SK-N-SH treated with all-trans-retinoic acid at 6 μM for 48 hours (cell line): Measurements from ENCODE around the gene MINDY4.

ENCODE experiments used
- ATAC-seq: fragments of 200-7000 bp; cut with Tn5 transposase; 3 replicates; pipeline ENCODE4 v1.9.1; 2020; ENCODE audit warnings: mild to moderate bottlenecking, moderate library complexity
- ARNTL ChIP-seq: fragments of 450-650 bp; formaldehyde crosslinking; IDR thresholded peaks from 2 replicates; pipeline ENCODE4 v1.5.0; 2020; ENCODE audit warnings: low read depth, mild to moderate bottlenecking, moderate library complexity, borderline replicate concordance
- BACH2 ChIP-seq: fragments of 250-450 bp; sonication (Bioruptor Pico); IDR thresholded peaks from 2 replicates; pipeline ENCODE4 v1.9.0; 2021; ENCODE audit warnings: mild to moderate bottlenecking, borderline replicate concordance
- CSDC2 ChIP-seq: fragments of 250-450 bp; sonication (Bioruptor Pico); IDR thresholded peaks from 2 replicates; pipeline ENCODE4 v1.5.0; 2020; ENCODE audit warnings: mild to moderate bottlenecking, moderate library complexity
- CSRNP3 ChIP-seq: fragments of 250-450 bp; sonication (Bioruptor Pico); IDR thresholded peaks from 2 replicates; pipeline ENCODE4 v1.5.1; 2021; ENCODE audit warnings: mild to moderate bottlenecking, moderate library complexity
- ESRRG ChIP-seq: fragments of 250-450 bp; sonication (Bioruptor Pico); IDR thresholded peaks from 2 replicates; pipeline ENCODE4 v1.6.1; 2021; ENCODE audit warnings: mild to moderate bottlenecking
- GLIS3 ChIP-seq: fragments of 250-450 bp; sonication (Bioruptor Pico); IDR thresholded peaks from 2 replicates; pipeline ENCODE4 v1.5.0; 2020; ENCODE audit warnings: mild to moderate bottlenecking, moderate library complexity
- ISL1 ChIP-seq: fragments of 250-450 bp; sonication (Bioruptor Pico); IDR thresholded peaks from 2 replicates; pipeline ENCODE4 v2.1.2; 2022; ENCODE audit warnings: mild to moderate bottlenecking, moderate library complexity
- OSR1 ChIP-seq: fragments of 250-450 bp; sonication (Bioruptor Pico); IDR thresholded peaks from 2 replicates; pipeline ENCODE4 v1.8.0; 2022; ENCODE audit warnings: moderate library complexity, mild to moderate bottlenecking, inconsistent platforms
- PATZ1 ChIP-seq: fragments of 250-450 bp; sonication (Bioruptor Pico); IDR thresholded peaks from 2 replicates; pipeline ENCODE4 v1.8.0; 2020; ENCODE audit warnings: mild to moderate bottlenecking, moderate library complexity, borderline replicate concordance
- POU6F1 ChIP-seq: fragments of 250-450 bp; sonication (Bioruptor Pico); IDR thresholded peaks from 2 replicates; pipeline ENCODE4 v1.8.0; 2021; ENCODE audit warnings: low read depth, mild to moderate bottlenecking, moderate library complexity, borderline replicate concordance
- RARB ChIP-seq: fragments of 250-450 bp; sonication (Bioruptor Pico); IDR thresholded peaks from 2 replicates; pipeline ENCODE4 v1.8.0; 2021; ENCODE audit warnings: mild to moderate bottlenecking, moderate library complexity
- TCF4 ChIP-seq: fragments of 250-450 bp; sonication (Bioruptor Pico); IDR thresholded peaks from 2 replicates; pipeline ENCODE4 v1.8.0; 2021; ENCODE audit warnings: mild to moderate bottlenecking, moderate library complexity, borderline replicate concordance
- TSHZ2 ChIP-seq: fragments of 250-450 bp; sonication (Bioruptor Pico); IDR thresholded peaks from 2 replicates; pipeline ENCODE4 v1.5.0; 2020; ENCODE audit warnings: mild to moderate bottlenecking, moderate library complexity
- ZC3H10 ChIP-seq: fragments of 250-450 bp; sonication (Bioruptor Pico); IDR thresholded peaks from 2 replicates; pipeline ENCODE4 v1.5.1; 2021; ENCODE audit warnings: mild to moderate bottlenecking, moderate library complexity
- ZFP3 ChIP-seq: fragments of 250-450 bp; sonication (Bioruptor Pico); IDR thresholded peaks from 2 replicates; pipeline ENCODE4 v1.5.0; 2020; ENCODE audit warnings: mild to moderate bottlenecking, moderate library complexity
- ZFP30 ChIP-seq: fragments of 450-650 bp; formaldehyde crosslinking; IDR thresholded peaks from 2 replicates; pipeline ENCODE4 v1.5.0; 2022; ENCODE audit warnings: mild to moderate bottlenecking, moderate library complexity
- ZNF565 ChIP-seq: fragments of 450-650 bp; formaldehyde crosslinking; conservative IDR thresholded peaks from 2 replicates; pipeline ENCODE4 v1.5.0; 2020; ENCODE audit warnings: low read depth, mild to moderate bottlenecking, moderate library complexity
- ZNF70 ChIP-seq: fragments of 450-650 bp; formaldehyde crosslinking; IDR thresholded peaks from 2 replicates; pipeline ENCODE4 v1.5.0; 2020; ENCODE audit warnings: mild to moderate bottlenecking, moderate library complexity
- ZNF8 ChIP-seq: fragments of 450-650 bp; formaldehyde crosslinking; IDR thresholded peaks from 2 replicates; pipeline ENCODE4 v1.5.0; 2020; ENCODE audit warnings: mild to moderate bottlenecking, moderate library complexity

MINDY4 gene

GRCh38 chr7:30812676-30813075, 41.5 kb downstream of the MINDY4 start:
- TF ChIP-seq ZNF70 (CRISPR knock-in tag) (no peak), BACH2 (CRISPR knock-in tag) (no peak), ZNF565 (CRISPR knock-in tag) (no peak), PATZ1 (CRISPR knock-in tag) (no peak), ZC3H10 (no peak), ARNTL (CRISPR knock-in tag) (no peak), POU6F1 (no peak), GLIS3 (no peak), TSHZ2 (CRISPR knock-in tag) (no peak)
- no peak for ATAC-seq

- TF ChIP-seq TSHZ2 (CRISPR knock-in tag) (no peak), BACH2 (CRISPR knock-in tag) (no peak), ZFP30 (CRISPR knock-in tag) (no peak), ZC3H10 (no peak), ISL1 (CRISPR knock-in tag) (no peak), CSRNP3 (CRISPR knock-in tag) (no peak), RARB (CRISPR knock-in tag) (no peak), ZNF8 (CRISPR knock-in tag) (no peak), OSR1 (CRISPR knock-in tag) (no peak), ZFP3 (CRISPR knock-in tag) (no peak), POU6F1 (no peak), PATZ1 (CRISPR knock-in tag) (no peak), ESRRG (CRISPR knock-in tag) (no peak), CSDC2 (no peak), TCF4 (CRISPR knock-in tag) (no peak), ZNF565 (CRISPR knock-in tag) (no peak)
- no peak for ATAC-seq
Observed at GRCh38 chr7:30813466-30813865, 42.2 kb downstream of the MINDY4 start.
